GM18520 (cell line): ENCODE measurements around the gene CPEB1.
"Not testable (repeated sequence)": the region's sequence is repeated elsewhere in the genome, so short reads cannot be mapped to it uniquely, and the experiment has no call there.

Experiments
- ATAC-seq: cut with Tn5 transposase; IDR thresholded peaks from one replicate; pipeline ENCODE4 v1.9.1; 2021; ENCODE audit not compliant: unreplicated experiment

CPEB1 gene

GRCh38 chr15:82530606-82531379, 116.4 kb downstream of the CPEB1 start:
- peak; percentile 65 for ATAC-seq

GRCh38 chr15:82530006-82530405, 117.2 kb downstream of the CPEB1 start:
- no peak for ATAC-seq

GRCh38 chr15:82513587-82513986, 133.6 kb downstream of the CPEB1 start:
- ATAC-seq, result not testable (repeated sequence)

GRCh38 chr15:82507693-82508092, 139.5 kb downstream of the CPEB1 start:
- ATAC-seq, result not testable (repeated sequence)

GRCh38 chr15:82507087-82507486, 140.1 kb downstream of the CPEB1 start:
- ATAC-seq, result not testable (repeated sequence)

- not testable (repeated sequence) for ATAC-seq
Observed at GRCh38 chr15:82505842-82506241, 141.3 kb downstream of the CPEB1 start.

- not testable (repeated sequence) for ATAC-seq
Observed at GRCh38 chr15:82504074-82504473, 143.1 kb downstream of the CPEB1 start.

- ATAC-seq, result not testable (repeated sequence)
Observed at GRCh38 chr15:82502700-82503339, 144.3 kb downstream of the CPEB1 start.

GRCh38 chr15:82500772-82501171, 146.4 kb downstream of the CPEB1 start:
- ATAC-seq, result not testable (repeated sequence)

GRCh38 chr15:82497978-82498377, 149.2 kb downstream of the CPEB1 start:
- not testable (repeated sequence) for ATAC-seq
